HG03575 (cell line): ENCODE measurements around the gene CNTROB.

Experiments
- ATAC-seq: cut with Tn5 transposase; IDR thresholded peaks from one replicate; pipeline ENCODE4 v1.9.1; 2021; ENCODE audit not compliant: unreplicated experiment, insufficient number of reproducible peaks, low FRiP score; ENCODE audit errors: extremely low read depth

The CNTROB gene

DNA sequence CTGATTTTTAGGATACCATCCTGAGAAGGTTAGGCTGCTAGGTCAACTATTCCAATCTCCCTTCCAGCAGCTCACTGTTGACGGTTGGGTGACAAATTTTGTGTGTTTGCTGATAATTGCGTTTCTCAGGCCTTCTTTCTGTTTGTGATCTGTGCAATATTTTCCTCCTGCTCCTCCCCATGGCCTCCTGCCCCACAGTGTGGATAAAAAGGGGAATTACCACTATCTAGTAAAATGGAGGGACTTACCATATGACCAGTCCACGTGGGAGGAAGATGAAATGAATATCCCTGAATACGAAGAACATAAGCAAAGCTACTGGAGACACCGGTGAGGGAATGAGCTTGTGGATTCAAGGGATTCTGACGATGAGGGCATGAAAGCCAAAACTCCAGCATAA, 34.2 kb upstream of the CNTROB start:
- no peak for ATAC-seq

DNA sequence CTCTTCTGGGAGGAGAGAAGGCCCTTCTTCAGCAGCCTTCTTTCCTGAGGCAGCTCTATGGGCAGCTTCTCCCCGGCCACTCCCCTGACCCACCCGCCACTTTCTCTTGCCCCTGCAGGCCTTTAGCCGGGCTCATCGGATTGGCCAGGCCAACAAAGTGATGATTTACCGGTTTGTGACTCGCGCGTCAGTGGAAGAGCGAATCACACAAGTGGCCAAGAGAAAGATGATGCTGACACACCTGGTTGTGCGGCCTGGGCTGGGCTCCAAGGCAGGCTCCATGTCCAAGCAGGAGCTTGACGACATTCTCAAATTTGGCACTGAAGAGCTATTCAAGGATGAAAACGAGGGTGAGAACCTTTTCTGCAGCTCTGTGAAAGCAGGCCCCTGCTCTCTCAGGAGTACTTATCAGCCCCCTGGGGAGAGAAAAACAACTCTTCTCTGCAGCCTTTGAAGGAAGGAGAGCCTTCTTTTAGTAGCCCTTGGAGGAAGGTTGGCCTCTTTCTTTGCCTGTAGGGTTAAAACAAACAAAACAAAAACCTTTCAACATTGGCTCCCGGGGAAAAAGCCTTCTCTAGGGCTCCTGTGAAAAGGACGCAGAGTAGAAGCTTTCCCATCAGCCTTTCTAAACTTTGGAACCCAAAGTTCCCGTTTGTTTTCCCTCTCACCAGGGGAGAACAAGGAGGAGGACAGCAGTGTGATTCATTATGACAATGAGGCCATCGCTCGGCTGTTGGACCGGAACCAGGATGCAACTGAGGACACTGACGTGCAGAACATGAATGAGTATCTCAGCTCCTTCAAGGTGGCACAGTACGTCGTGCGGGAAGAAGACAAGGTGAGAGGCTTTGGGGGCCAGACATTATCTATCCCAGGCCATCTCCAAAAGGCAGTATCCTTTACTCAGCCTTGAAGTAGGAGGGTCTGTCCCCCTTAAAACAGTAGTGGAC, 28.6 kb upstream of the CNTROB start:
- no peak for ATAC-seq

DNA sequence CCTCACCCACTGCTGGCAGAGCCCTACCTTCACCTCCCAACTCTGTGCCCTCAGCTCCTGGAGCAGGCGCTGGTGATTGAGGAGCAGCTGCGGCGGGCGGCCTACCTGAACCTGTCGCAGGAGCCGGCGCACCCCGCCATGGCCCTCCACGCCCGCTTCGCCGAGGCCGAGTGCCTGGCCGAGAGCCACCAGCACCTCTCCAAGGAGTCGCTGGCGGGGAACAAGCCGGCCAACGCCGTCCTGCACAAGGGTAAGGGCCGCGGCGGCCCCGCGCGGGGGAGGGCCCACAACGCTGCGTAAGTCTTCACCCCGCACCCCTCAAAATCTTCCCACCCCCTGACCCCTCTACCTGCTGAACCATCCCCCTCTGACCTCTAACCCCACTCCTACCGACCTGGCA, 22.9 kb upstream of the CNTROB start:
- ATAC-seq = no peak

DNA sequence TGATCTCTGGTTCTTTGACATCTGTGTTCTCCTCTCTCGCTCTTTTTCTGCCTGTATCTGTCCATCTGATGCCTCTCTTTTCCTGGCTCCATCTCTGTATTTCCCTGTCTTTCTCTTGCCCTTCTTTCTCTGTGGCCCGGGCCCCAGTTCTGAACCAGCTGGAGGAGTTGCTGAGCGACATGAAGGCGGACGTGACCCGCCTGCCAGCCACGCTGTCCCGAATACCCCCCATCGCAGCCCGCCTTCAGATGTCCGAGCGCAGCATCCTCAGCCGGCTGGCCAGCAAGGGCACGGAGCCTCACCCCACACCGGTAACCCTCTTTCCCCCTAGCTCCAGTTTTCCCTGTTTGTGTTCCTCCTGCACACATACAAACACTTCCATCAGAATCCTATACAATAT, 21.7 kb upstream of the CNTROB start:
- ATAC-seq = no peak

DNA sequence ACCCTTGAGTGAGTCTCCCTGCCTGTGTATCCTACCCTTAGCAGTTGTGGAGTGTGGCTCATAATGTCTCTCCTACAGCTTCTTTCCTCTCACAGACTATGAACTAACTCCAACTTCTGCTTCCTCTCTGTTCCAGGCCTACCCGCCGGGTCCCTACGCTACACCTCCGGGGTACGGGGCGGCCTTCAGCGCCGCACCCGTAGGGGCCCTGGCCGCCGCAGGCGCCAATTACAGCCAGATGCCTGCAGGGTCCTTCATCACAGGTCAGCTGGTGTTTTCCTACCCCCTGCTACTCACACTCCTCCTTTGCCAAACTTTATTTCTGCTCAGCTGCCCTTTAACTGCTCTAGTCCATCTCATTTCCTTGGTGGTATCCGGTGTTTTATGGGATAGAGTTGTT, 21.3 kb upstream of the CNTROB start:
- ATAC-seq = no peak

DNA sequence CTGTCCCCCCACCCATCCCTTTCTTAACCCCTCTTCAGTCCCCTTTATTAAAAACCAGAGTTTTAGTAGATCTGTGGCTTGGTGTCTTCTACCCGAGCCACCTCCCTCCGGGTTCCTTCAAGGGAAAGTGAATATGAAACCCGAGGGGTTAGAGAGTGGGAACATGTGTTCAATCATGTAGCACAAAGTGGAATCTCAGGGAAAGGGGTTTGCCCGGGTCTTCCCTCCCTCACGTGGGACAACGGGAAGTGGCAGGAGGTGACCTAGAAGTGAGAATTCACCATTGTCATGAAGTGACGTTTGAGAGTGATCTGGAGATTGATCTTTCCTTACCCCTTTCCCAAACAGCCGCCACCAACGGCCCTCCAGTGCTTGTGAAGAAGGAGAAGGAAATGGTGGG, 20.9 kb upstream of the CNTROB start:
- ATAC-seq = no peak

DNA sequence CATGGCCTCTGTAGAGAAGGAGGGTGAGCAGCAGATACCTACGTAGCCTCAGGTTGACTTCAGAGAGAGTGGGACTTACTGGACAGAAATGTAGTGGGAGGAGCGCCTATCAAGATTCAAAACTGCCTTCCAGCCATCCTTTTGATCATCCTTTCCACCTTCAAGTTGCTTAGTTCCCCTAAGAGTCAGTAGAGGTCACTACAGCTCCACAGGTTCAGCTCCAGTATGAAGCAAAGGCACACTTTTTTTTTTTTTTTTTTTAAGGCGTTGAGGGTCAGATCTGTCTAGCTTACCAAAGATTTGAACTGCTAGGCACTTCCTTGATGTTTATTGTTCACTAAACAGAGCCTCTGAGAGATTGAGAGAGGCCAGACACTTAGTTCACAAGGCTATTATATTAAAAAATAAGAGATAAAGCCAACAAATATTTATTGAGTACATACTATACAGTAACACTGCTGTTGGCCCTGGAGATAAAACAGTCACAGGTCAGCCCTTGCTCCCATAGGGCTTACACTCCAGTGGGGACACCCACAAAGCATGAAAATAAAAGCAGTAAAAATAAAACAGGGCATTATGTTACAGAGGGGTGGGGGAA, 19.0 kb upstream of the CNTROB start:
- ATAC-seq = no peak

DNA sequence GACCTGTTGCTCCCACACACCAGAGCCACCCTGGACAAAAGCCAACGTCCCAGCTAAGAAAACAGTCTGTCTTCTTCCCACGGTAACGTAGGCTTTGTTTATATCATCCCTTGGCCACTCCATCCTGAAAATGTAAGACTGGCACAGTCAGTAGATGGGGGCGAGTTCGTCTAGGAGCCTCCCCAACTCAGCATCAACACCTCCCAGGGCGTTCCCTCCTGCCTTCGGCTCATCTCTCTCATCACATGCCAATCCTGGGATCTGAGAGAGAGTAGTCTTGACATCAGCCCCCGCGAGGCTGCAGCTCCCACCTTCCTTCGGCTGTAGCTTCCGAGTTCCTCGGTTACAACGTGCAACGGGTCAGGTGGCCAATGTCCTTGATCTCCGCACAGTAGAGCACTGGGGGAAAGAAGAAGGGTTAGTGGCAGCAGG, 16.8 kb upstream of the CNTROB start:
- ATAC-seq = no peak

DNA sequence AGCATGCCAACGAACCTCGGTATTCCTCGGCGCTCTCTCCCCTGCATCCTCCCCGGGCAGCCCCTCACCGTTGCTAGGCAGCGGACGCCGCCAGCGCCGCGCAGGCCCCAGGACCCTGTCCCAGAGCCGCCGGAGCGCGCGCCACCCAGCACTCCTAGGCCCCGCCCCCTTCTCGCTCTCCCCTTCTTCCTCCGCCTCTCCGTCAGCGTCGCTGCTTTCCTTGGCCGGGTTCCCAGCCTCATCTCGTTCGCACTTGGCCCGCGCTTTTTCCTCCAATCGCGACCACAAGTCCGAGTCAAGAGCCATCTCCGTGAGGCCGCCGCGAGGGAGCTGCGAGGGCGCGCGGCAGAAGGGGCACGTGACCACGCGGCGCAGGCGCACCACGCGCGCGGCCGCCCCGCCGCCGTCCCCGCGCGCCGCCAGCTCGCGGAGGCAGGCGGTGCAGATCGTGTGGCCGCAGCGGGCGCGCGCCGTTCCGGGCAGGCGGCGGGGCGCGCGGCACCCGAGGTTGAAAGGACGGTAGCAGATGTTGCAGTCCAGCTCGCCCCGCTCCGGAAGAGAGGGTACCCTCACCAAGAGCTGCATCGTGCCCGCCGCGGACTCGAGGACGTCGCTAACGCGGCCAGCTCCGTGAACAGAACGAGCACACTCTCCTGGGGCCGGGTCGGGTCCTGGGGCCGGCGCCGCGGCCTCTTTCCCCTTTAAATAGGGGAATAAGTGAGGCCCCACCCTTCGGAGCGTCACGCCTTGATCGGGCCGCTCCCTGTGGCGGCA, 16.2 kb upstream of the CNTROB start, which contains the start of gene RNF227:
Gene RNF227, minus strand, starts transcription at position 679 of the 774 bp plus-strand sequence. Its CDS starts 94 bp downstream, at position 585.
- ATAC-seq = no peak

DNA sequence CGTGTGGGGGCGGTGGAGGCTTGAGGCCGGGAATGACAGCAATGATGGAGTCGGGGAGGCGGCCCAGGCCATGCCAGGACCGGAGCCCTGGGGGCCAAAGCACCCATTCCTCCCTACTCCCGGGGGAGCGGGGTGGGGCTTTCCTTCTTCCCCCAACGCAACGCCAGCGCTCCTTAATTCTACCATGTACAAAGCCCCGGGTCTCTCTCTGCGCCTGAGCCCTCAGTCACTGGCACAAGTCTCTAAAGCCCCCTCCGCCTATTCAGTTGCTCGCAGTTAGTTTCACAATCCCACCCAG, 15.7 kb upstream of the CNTROB start:
- ATAC-seq = no peak

DNA sequence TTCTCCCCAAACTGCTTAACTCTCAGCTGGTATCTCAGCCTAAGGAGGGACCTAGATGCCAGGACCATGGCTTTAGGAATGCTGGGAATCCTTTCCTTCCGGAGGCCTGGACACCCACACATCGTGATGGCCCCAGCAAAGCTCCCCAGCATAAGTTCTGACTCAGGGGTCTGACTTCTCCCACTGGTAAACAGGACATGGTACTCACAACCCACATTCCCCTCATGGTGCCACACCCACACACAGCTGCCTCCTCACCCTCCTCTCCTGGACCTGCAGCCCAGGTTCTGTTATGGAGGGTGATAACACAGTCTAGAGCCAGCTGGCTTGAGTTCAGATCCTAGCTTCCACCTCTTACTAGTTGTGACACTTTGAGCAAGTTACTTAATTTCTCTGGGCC, 15.2 kb upstream of the CNTROB start:
- no peak for ATAC-seq

DNA sequence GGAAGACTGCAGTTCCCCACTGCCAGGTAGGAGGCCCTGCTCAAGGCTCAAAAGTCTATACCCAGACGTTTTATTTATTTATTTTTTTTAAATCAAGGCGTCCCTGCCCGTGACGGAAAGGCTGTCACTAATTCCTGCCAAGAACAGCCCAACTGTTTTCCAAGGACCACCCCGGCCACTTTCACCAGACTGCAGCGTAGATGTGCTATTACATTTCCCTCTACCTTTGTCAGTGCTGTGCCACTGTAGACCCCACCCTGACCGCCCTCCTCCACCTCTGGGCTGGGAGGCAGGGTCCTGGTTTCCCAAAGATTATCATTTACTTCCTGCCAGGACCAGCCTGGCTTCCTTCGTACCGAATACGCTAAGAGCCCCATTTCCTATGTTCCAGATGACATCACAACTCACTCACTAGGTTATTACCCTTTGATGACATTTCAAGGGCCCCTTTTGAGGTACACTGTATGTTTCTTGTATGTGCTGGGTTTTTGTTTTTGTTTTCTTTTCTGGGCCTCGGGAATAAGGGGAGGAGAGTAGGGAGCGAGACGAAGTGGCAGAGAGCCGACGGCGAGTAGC, 9.6 kb upstream of the CNTROB start:
- no peak for ATAC-seq

DNA sequence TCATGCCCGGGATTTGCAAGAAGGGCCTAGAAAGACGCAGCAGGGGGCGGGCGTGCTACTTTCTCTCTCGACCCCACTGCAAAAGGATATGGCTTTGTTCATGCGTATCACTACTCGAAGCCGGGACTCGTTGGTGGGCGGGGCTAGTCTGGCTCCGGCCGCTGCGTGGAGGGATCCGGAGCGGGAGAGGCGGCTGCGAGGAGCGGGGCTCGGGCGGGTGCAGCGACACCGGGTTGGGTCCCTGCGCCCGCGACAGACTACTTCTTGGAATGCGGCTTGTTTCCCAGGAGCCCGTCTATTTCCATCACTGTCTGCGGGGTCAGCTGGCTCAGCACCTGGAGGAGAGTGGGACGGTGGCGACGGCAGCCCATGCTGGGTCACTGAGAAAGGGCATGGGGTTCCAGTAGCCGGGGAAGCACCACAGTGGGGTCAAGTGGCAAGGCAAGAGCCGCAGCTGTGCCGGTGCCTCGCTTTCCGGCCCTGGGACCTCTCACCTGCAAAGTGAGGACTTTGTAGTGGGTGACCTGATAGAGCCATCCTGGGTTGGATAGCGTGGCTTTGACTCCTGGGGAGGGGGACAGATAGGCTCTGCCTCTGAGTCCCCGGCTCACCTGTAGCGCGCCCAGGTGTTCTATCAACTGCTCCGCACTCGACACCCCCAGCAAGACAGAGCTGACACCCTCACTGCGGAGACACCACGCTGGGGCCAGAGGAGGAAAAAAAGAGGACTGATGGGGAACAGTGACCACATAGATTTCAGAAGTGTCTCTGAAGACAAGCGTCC, 9.0 kb upstream of the CNTROB start:
- no peak for ATAC-seq

DNA sequence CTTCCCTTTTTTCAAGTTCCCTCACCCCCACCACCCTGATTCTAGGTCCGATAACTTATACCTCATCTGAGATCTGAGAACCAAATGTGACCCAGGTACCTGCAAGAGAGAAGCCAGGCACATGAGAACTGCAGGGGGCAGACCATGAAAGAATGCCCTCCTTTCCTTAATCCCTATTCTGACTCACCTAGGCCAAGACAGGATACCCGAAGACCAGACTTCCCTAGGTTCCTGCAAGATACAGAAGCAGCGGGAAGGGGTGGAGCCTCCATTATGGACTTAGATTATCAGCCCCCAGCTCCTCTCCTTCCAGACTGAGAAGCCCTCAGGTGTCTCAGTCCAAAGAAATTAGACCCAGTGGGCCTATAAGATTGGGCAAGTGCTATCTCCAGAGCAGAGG, 4.4 kb upstream of the CNTROB start:
- no peak for ATAC-seq

DNA sequence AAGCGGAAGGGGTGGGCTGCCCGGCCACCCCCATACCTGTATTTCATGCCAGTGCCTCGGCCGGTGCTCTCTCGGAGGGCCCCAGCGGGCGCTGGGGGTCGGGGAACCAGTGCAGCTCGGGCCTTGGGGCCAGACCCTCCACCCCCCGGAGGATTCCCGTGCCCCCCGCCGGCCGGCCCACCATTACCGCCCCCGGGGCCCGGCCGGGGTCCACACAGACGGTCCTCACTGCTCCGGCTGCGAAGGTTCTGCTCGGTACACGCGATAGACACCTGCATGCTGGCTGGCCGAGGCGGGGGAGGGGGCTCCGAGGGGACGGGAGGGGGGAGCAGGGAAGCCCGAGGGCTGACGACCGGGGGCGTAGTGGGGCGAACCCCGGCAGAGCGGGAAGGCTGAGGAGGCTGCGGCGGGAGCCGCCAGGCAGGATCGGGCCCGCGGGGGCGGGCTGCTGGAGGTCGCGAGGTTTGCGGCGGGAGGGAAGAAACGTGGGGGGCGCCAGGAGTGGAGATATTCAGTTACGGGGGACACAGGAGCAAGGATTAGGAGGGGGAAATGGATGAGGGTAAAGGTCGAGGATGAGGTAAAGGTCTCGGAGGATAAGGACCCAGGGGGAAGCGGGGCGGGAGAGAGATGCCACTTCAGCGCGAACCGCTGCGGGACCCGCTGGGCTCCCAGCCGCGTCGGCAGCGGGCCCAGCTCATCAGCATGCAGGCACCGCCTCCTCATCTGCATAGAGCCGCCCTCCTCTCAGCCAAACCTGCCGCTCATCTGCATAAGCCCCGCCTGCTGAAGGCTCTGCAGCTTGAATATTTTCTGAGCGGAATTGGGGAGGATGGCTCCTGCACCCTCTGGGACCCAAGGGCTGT, 2.6 kb upstream of the CNTROB start, which contains the start of gene KCNAB3:
Gene KCNAB3, minus strand, starts transcription at position 699 of the 866 bp plus-strand sequence. Its CDS starts 421 bp downstream, at position 278.
- ATAC-seq = no peak

DNA sequence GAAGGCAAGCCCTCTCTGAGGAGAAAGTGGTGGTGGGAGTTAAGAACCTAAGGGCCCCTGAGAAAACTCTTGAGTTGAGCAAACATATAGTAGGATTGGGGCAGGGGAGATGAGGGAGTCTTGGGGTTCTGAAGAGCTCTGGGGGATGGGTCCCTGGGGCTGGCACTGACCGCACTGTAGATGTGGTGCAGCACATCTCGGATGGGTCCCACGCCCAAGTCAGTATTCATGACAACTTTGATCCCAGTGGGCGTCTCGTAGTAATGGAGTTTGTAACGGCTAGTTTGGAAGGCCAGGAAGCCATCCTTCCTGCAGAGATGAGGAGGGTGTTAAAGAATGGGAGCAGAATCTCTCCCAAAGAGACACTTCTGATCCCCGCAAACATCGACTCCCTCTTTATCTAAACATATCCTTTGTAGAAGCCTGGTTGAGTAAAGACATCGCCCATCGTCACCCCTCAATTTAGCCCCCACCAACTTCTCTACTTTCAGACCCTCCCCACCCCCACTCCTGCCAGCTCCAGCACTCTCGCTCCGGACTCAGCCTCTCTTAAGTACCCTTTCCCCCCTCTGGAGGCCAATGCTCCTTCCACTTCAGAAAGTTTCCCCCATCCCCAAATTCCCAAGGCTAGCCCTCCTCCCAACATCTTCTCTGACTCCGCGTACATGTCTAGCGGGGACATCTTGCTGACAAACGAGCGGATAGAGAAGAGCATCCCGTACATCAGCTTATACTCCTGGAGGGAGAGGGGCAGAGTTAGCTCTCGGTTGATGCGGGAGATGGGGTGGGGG, 970 bp upstream of the CNTROB start:
- no peak for ATAC-seq

DNA sequence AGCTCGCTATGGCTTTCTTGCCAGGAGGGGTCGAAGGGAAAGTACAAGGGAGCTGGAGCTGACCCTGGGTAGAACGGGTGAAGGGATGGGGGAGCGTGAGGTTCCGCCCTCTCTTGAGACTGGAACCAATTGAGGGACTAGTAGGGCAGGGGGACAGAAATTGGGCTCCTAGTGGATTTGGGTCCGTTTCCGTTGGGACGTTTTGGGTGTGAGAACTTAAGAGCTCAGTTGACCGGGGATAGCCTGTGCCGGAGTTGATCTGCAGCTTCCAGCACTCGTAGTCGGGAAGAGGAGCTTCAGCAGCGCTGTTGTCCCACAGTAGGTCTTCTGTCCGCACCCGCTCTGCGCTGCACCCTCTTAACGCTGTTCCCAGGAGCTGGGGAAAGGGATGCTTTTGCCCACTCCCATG, 481 bp downstream of the CNTROB start:
- ATAC-seq = no peak
